CD4-positive, alpha-beta T cell (primary cell): Measurements from ENCODE around the gene EPHB1. TPM values are rescaled to one million over a fixed set of nuclear protein-coding genes. Genes with fewer than 3 reads are reported as not detected.

Experiments
- ATAC-seq: fragments of 200-7000 bp; cut with Tn5 transposase; one replicate; pipeline ENCODE4 v1.10.0; 2022; ENCODE audit warnings: mild to moderate bottlenecking; ENCODE audit not compliant: poor library complexity
- CTCF ChIA-PET: fragments of 350-600 bp; sonication (Branson Sonifier 250); formaldehyde crosslinking; loops from one replicate; lab custom pipeline; 2021; ENCODE audit warnings: antibody characterized with exemption, inconsistent platforms; lab: Charles Lee
- POLR2A ChIA-PET: fragments of 350-600 bp; sonication (Branson Sonifier 250); formaldehyde crosslinking; loops from one replicate; lab custom pipeline; 2021; ENCODE audit warnings: antibody characterized with exemption, inconsistent platforms; lab: Charles Lee
- DNase-seq, 14 experiments: peaks; one replicate each; pipeline ENCODE4 v3.0.0-alpha.2; 2013 to 2020; ENCODE audit warnings: mixed read lengths in 2 of 14
- H3K27ac ChIP-seq, 2 donors: one replicate each; pipeline versions ENCODE4 v1.5.1 to v1.7.0; 2013; ENCODE audit warnings: low read length in 2 of 2, low read depth in 1 of 2, mild to moderate bottlenecking in 1 of 2
- H3K27me3 ChIP-seq, 2 experiments: 1 replicate in 1 of 2; 2 replicates in 1 of 2; pipeline versions ENCODE4 v1.6.1 to v1.7.0; 2013; ENCODE audit warnings: low read length in 2 of 2, control low read depth in 1 of 2, mild to moderate bottlenecking in 1 of 2, moderate library complexity in 1 of 2; ENCODE audit not compliant: insufficient read depth in 2 of 2, control insufficient read depth in 1 of 2
- H3K36me3 ChIP-seq: one replicate; pipeline ENCODE4 v1.6.1; 2013; ENCODE audit warnings: low read length, control low read depth; ENCODE audit not compliant: insufficient read depth
- H3K4me1 ChIP-seq: one replicate; pipeline ENCODE4 v1.6.1; 2013; ENCODE audit warnings: low read length, control low read depth; ENCODE audit not compliant: insufficient read depth
- H3K4me3 ChIP-seq: one replicate; pipeline ENCODE4 v1.5.1; 2013; ENCODE audit warnings: mild to moderate bottlenecking, low read length, moderate library complexity
- H3K9me3 ChIP-seq, 2 experiments: 1 replicate in 1 of 2; 2 replicates in 1 of 2; pipeline versions ENCODE4 v1.6.1 to v1.7.0; 2013; ENCODE audit warnings: low read length in 2 of 2, mild to moderate bottlenecking in 2 of 2, control low read depth in 1 of 2, moderate library complexity in 1 of 2; ENCODE audit not compliant: control insufficient read depth in 1 of 2, insufficient read depth in 1 of 2
- H3K27ac Mint-ChIP-seq: one replicate; pipeline ENCODE4 v1.8.0; 2020; ENCODE audit warnings: mixed read lengths
- H3K27me3 Mint-ChIP-seq: one replicate; pipeline ENCODE4 v1.8.0; 2021; ENCODE audit warnings: mixed read lengths
- H3K36me3 Mint-ChIP-seq: one replicate; pipeline ENCODE4 v1.8.0; 2021; ENCODE audit warnings: low read depth, mixed read lengths
- H3K4me1 Mint-ChIP-seq: one replicate; pipeline ENCODE4 v1.8.0; 2021; ENCODE audit warnings: low read depth, mixed read lengths
- H3K4me3 Mint-ChIP-seq: one replicate; pipeline ENCODE4 v1.8.0; 2020; ENCODE audit warnings: mild to moderate bottlenecking, mixed read lengths
- H3K9me3 Mint-ChIP-seq: one replicate; pipeline ENCODE4 v1.8.0; 2020; ENCODE audit warnings: mixed read lengths
- intact Hi-C, 2 experiments: fragments of 100-400 bp; cut with DNase I in 1 of 2; cut with micrococcal nuclease in 1 of 2; formaldehyde crosslinking; loops; one replicate each; pipeline versions ENCODE4 v1.15.1 to v1.9.0; 2023 to 2025; cut with DNase I, micrococcal nuclease
- total RNA-seq, 174 experiments: library from RNA in 2 of 174; stranded (reverse) in 2 of 174; gene quantifications; one replicate each; pipeline ENCODE4 v1.2.3 and lab custom pipeline; 2021 to 2026
- TF ChIP-seq, protein P1 (sequence below): fragments of 200-600 bp; IDR thresholded peaks from one replicate; pipeline ENCODE4 v1.8.0; 2022; ENCODE audit warnings: antibody characterized with exemption, mild to moderate bottlenecking

Gene EPHB1
- total RNA-seq, 2 experiments from 2014 or later, result 0.08 to 0.49 TPM

DNA sequence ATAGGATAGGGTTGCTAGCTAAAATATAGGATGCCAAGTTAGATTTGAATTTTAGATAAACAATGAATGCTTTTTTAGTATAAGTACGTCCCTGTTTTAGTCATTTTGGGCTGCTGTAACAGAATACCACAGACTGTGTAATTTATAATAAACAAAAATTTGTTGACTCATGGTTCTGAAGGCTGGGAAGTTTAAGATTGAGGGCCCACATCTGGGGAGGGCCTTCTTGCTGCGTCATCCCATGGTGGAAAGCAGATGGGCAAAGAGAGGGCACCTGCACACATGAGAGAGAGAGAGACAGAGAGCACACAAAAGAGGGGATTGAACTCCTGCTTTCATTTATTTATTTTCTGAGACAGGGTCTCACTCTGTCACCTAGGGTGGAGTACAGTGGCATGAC lies 246.5 kb downstream of the EPHB1 start:
- no peaks in the 10 kb centered on the region for H3K9me3 ChIP-seq
- H3K27ac ChIP-seq, result no peak overlapping the region
- H3K4me1 ChIP-seq, result no peaks in the 10 kb centered on the region
- no peak overlapping the region for H3K4me3 ChIP-seq
- TF ChIP-seq, protein P1, sequence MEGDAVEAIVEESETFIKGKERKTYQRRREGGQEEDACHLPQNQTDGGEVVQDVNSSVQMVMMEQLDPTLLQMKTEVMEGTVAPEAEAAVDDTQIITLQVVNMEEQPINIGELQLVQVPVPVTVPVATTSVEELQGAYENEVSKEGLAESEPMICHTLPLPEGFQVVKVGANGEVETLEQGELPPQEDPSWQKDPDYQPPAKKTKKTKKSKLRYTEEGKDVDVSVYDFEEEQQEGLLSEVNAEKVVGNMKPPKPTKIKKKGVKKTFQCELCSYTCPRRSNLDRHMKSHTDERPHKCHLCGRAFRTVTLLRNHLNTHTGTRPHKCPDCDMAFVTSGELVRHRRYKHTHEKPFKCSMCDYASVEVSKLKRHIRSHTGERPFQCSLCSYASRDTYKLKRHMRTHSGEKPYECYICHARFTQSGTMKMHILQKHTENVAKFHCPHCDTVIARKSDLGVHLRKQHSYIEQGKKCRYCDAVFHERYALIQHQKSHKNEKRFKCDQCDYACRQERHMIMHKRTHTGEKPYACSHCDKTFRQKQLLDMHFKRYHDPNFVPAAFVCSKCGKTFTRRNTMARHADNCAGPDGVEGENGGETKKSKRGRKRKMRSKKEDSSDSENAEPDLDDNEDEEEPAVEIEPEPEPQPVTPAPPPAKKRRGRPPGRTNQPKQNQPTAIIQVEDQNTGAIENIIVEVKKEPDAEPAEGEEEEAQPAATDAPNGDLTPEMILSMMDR, result no peak
- H3K27ac Mint-ChIP-seq, result no peak overlapping the region
- H3K27me3 ChIP-seq, result no peaks in the 10 kb centered on the region
- H3K4me3 Mint-ChIP-seq, result no peak overlapping the region
- H3K36me3 ChIP-seq, result no peaks in the 10 kb centered on the region
- H3K9me3 Mint-ChIP-seq, result no peaks in the 10 kb centered on the region
- DNase-seq (no peak), ATAC-seq (no peak)
- ChIA-PET POLR2A (no interaction called here), CTCF (no interaction called here)
- H3K36me3 Mint-ChIP-seq, result no peaks in the 10 kb centered on the region
- H3K4me1 Mint-ChIP-seq, result no peaks in the 10 kb centered on the region
- no peaks in the 10 kb centered on the region for H3K27me3 Mint-ChIP-seq
- intact Hi-C loops, result no loop called here

DNA sequence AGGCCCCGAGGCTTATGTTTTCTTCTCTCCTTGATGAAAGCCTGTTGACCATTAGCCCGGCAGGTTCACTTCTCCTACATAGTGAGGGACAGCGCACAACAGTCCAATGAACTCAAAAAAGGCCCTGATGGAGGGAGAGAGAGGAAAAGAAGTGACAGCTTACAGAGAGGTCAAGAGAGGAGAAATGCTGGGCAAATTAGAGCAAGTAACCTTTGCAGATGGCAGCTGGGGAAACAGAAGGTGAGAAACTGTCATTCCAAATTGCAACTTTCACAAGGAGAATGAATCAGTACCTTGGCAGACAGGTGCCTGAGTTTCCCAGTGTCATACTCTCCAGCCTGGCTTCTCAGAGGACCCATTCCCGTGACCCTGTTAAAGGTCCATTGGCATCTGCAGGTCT lies 252.0 kb downstream of the EPHB1 start:
- CTCF ChIA-PET, result no interaction called here
- H3K36me3 Mint-ChIP-seq, result no peaks in the 10 kb centered on the region
- no peaks in the 10 kb centered on the region for H3K9me3 ChIP-seq

DNA sequence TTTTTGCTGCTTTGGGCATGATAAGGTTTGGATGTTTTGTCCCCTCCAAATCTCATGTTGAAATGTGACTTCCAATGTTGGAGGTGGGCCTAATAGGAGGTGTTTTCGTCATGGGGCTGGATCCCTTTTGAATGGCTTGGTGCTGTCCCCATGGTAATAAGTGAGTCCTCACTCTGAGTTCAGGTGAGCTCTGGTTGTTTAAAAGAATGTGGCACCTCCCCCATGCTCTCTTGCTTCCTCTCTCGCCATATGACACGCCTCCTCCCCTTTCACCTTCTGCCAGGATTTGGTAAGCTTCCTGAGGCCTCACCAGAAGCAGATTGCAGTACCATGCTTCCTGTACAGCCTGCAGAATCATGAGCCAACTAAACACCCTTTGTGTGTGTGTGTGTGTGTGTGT lies 255.5 kb downstream of the EPHB1 start:
- Mint-ChIP-seq H3K9me3 (no peaks in the 10 kb centered on the region), H3K27ac (no peak overlapping the region), H3K4me1 (no peaks in the 10 kb centered on the region), H3K27me3 (no peaks in the 10 kb centered on the region), H3K4me3 (no peak overlapping the region), H3K36me3 (no peaks in the 10 kb centered on the region)
- Histone ChIP-seq H3K27me3 (peaks cover 0 to 2% of the 10 kb centered on the region in 2 experiments), H3K4me3 (no peak overlapping the region), H3K36me3 (no peaks in the 10 kb centered on the region), H3K4me1 (no peaks in the 10 kb centered on the region), H3K9me3 (no peaks in the 10 kb centered on the region), H3K27ac (no peak overlapping the region)
- intact Hi-C loops, result no loop called here
- TF ChIP-seq, protein P1, result no peak
- no peak for DNase-seq
- ATAC-seq, result no peak
- POLR2A ChIA-PET, result no interaction called here
- CTCF ChIA-PET, result no interaction called here

More for the DNA sequence above, 252.0 kb downstream of the EPHB1 start:
- Mint-ChIP-seq H3K9me3 (no peaks in the 10 kb centered on the region), H3K4me1 (no peaks in the 10 kb centered on the region), H3K27ac (no peak overlapping the region), H3K4me3 (no peak overlapping the region), H3K27me3 (no peaks in the 10 kb centered on the region)
- no peaks in the 10 kb centered on the region for H3K4me1 ChIP-seq
- H3K4me3 ChIP-seq, result no peak overlapping the region
- POLR2A ChIA-PET, result no interaction called here
- peaks cover 0 to 2% of the 10 kb centered on the region in 2 experiments for H3K27me3 ChIP-seq
- TF ChIP-seq, protein P1, result no peak
- DNase-seq (no peak), ATAC-seq (no peak)
- H3K36me3 ChIP-seq, result no peaks in the 10 kb centered on the region
- intact Hi-C loops, result no loop called here
- no peak overlapping the region for H3K27ac ChIP-seq
